ENCODE measurements around the gene ECE1.
A peak's percentile ranks its signal among the peaks of the same experiment; 100 is the strongest.

The ECE1 gene

GRCh38 chr1:21255284-21255942, 34.9 kb downstream of the ECE1 start:
- peak; percentile 92 for TF ChIP-seq CTCF (IDR thresholded peaks at IDR 0.05; ENCODE audit: low read depth, low read length)
- peak; percentile 92 for DNase-seq
- Histone ChIP-seq H3K4me3 (ENCODE audit: low read depth, low read length) (no peak overlapping the region), H3K27me3 (ENCODE audit: insufficient read depth, low read depth, severe bottlenecking) (no peaks in the 10 kb centered on the region), H3K27ac (peak overlapping the region; percentile 84), H3K36me3 (peaks cover 38% of the 10 kb centered on the region), H3K9me3 (ENCODE audit: severe bottlenecking) (no peaks in the 10 kb centered on the region)

- no peak for TF ChIP-seq CTCF (IDR thresholded peaks at IDR 0.05; ENCODE audit: low read depth, low read length)
- no peaks in the 10 kb centered on the region for H3K27me3 ChIP-seq (ENCODE audit: insufficient read depth, low read depth, severe bottlenecking)
- H3K9me3 ChIP-seq (ENCODE audit: severe bottlenecking) = no peaks in the 10 kb centered on the region
- peaks cover 40% of the 10 kb centered on the region for H3K36me3 ChIP-seq
- no peak overlapping the region for H3K4me3 ChIP-seq (ENCODE audit: low read depth, low read length)
- H3K27ac ChIP-seq = peak overlapping the region; percentile 84
- DNase-seq = peak; percentile 93
Observed at GRCh38 chr1:21254335-21254951, 35.8 kb downstream of the ECE1 start.

- no peak for DNase-seq
- TF ChIP-seq CTCF (IDR thresholded peaks at IDR 0.05; ENCODE audit: low read depth, low read length) = no peak
- Histone ChIP-seq H3K27ac (no peak overlapping the region), H3K9me3 (ENCODE audit: severe bottlenecking) (no peaks in the 10 kb centered on the region), H3K36me3 (peaks cover 33% of the 10 kb centered on the region), H3K4me3 (ENCODE audit: low read depth, low read length) (no peak overlapping the region), H3K27me3 (ENCODE audit: insufficient read depth, low read depth, severe bottlenecking) (no peaks in the 10 kb centered on the region)
Observed at GRCh38 chr1:21251773-21252471, 38.3 kb downstream of the ECE1 start.

- no peak for TF ChIP-seq CTCF (IDR thresholded peaks at IDR 0.05; ENCODE audit: low read depth, low read length)
- Histone ChIP-seq H3K36me3 (peaks cover 25% of the 10 kb centered on the region), H3K4me3 (ENCODE audit: low read depth, low read length) (no peak overlapping the region), H3K9me3 (ENCODE audit: severe bottlenecking) (no peaks in the 10 kb centered on the region), H3K27me3 (ENCODE audit: insufficient read depth, low read depth, severe bottlenecking) (no peaks in the 10 kb centered on the region), H3K27ac (no peak overlapping the region)
- DNase-seq = no peak
Observed at GRCh38 chr1:21249940-21250493, 40.2 kb downstream of the ECE1 start.

GRCh38 chr1:21247892-21248715, 42.2 kb downstream of the ECE1 start:
- no peak for DNase-seq
- peaks cover 41% of the 10 kb centered on the region for H3K36me3 ChIP-seq
- TF ChIP-seq CTCF (IDR thresholded peaks at IDR 0.05; ENCODE audit: low read depth, low read length) = no peak
- no peak overlapping the region for H3K27ac ChIP-seq
- no peaks in the 10 kb centered on the region for H3K9me3 ChIP-seq (ENCODE audit: severe bottlenecking)
- no peaks in the 10 kb centered on the region for H3K27me3 ChIP-seq (ENCODE audit: insufficient read depth, low read depth, severe bottlenecking)
- no peak overlapping the region for H3K4me3 ChIP-seq (ENCODE audit: low read depth, low read length)

All from WERI-Rb-1 (cell line).